NCI-H2029 (cell line): ENCODE results near the gene PPP1R9A.

Experiments used
- DNase-seq: peaks from one replicate; lab custom pipeline; 2025; lab: John Stamatoyannopoulos, UW

The PPP1R9A gene

GRCh38 chr7:95319570-95319969 lies 412.2 kb downstream of the PPP1R9A start:
- no peak for DNase-seq

- DNase-seq: no peak
These were observed 413.3 kb downstream of the PPP1R9A start for GRCh38 chr7:95320651-95321050.

GRCh38 chr7:95321720-95322119 lies 414.3 kb downstream of the PPP1R9A start:
- no peak for DNase-seq

GRCh38 chr7:95322396-95322795 lies 415.0 kb downstream of the PPP1R9A start:
- no peak for DNase-seq

GRCh38 chr7:95322854-95323253 lies 415.5 kb downstream of the PPP1R9A start:
- no peak for DNase-seq

GRCh38 chr7:95323410-95324129 lies 416.2 kb downstream of the PPP1R9A start:
- DNase-seq: no peak

GRCh38 chr7:95324431-95324830 lies 417.0 kb downstream of the PPP1R9A start, which contains the start of gene PON1:
Gene PON1, minus strand, starts transcription at chr7:95324532. Its CDS starts 57 bp downstream, at chr7:95324475.
- DNase-seq: no peak

- no peak for DNase-seq
These were observed 420.0 kb downstream of the PPP1R9A start for GRCh38 chr7:95327356-95327755.

- DNase-seq: peak; percentile 6
These were observed 423.0 kb downstream of the PPP1R9A start for GRCh38 chr7:95330204-95330960.

GRCh38 chr7:95330961-95331337 lies 423.6 kb downstream of the PPP1R9A start:
- DNase-seq: no peak

- DNase-seq: no peak
These were observed 427.1 kb downstream of the PPP1R9A start for GRCh38 chr7:95334447-95334846.

- DNase-seq: no peak
These were observed 427.7 kb downstream of the PPP1R9A start for GRCh38 chr7:95335093-95335492.

GRCh38 chr7:95338832-95339231 lies 431.4 kb downstream of the PPP1R9A start:
- DNase-seq: no peak

- DNase-seq: no peak
These were observed 433.1 kb downstream of the PPP1R9A start for GRCh38 chr7:95340491-95340890.

- peak; percentile 4 for DNase-seq
These were observed 434.6 kb downstream of the PPP1R9A start for GRCh38 chr7:95342029-95342428.

- DNase-seq: peak; percentile 9
These were observed 435.4 kb downstream of the PPP1R9A start for GRCh38 chr7:95342642-95343307.
